WTC11 (cell line): ENCODE measurements around the gene UBE2L3. TPM values are rescaled to one million over a fixed set of nuclear protein-coding genes. Genes with fewer than 3 reads are reported as not detected.

Experiments used
- ATAC-seq: fragments of 200-7000 bp; cut with Tn5 transposase; 2 replicates; pipeline ENCODE4 v1.10.0; 2021; ENCODE audit warnings: mild to moderate bottlenecking, moderate library complexity
- CTCF ChIA-PET: fragments of 300-600 bp; sonication (Branson Sonifier 250); formaldehyde crosslinking; loops from one replicate; lab custom pipeline; 2021; ENCODE audit warnings: antibody characterized with exemption; lab: Charles Lee
- POLR2A ChIA-PET: fragments of 350-600 bp; sonication (Branson Sonifier 250); formaldehyde crosslinking; loops from one replicate; lab custom pipeline; 2021; ENCODE audit warnings: antibody characterized with exemption; lab: Charles Lee
- DNase-seq: peaks from one replicate; pipeline ENCODE4 v3.0.0; 2021; ENCODE audit warnings: low spot score
- H3K27ac Mint-ChIP-seq: 2 replicates; pipeline ENCODE4 v1.8.0; 2021; ENCODE audit warnings: mixed read lengths
- H3K27me3 Mint-ChIP-seq: 2 replicates; pipeline ENCODE4 v1.8.0; 2021; ENCODE audit warnings: low read depth, mild to moderate bottlenecking, moderate library complexity, mixed read lengths
- H3K36me3 Mint-ChIP-seq: 2 replicates; pipeline ENCODE4 v1.8.0; 2021; ENCODE audit warnings: mixed read lengths
- H3K4me1 Mint-ChIP-seq: 2 replicates; pipeline ENCODE4 v1.8.0; 2022; ENCODE audit warnings: mixed read lengths
- H3K4me3 Mint-ChIP-seq: 2 replicates; pipeline ENCODE4 v1.8.0; 2021; ENCODE audit warnings: mild to moderate bottlenecking, moderate library complexity, mixed read lengths
- H3K9me3 Mint-ChIP-seq: 2 replicates; pipeline ENCODE4 v1.8.0; 2021; ENCODE audit warnings: mixed read lengths
- CTCF ChIP-seq: fragments of 200-600 bp; IDR thresholded peaks from 2 replicates; pipeline ENCODE4 v1.8.0; 2022; ENCODE audit warnings: antibody characterized with exemption
- FOXP4 ChIP-seq: sonication (generic); formaldehyde crosslinking; IDR thresholded peaks from 2 replicates; pipeline ENCODE4 v1.8.0; 2022; ENCODE audit warnings: mild to moderate bottlenecking, missing genetic modification reagents
- JUN ChIP-seq: sonication (generic); formaldehyde crosslinking; IDR thresholded peaks from 2 replicates; pipeline ENCODE4 v1.8.0; 2023; ENCODE audit warnings: mild to moderate bottlenecking, missing genetic modification reagents
- NFE2L1 ChIP-seq: sonication (generic); formaldehyde crosslinking; IDR thresholded peaks from 2 replicates; pipeline ENCODE4 v1.8.1; 2023; ENCODE audit warnings: missing genetic modification reagents
- NR1H2 ChIP-seq: sonication (generic); formaldehyde crosslinking; IDR thresholded peaks from 2 replicates; pipeline ENCODE4 v1.9.0; 2021; ENCODE audit warnings: mild to moderate bottlenecking, moderate library complexity, missing genetic modification reagents
- OVOL2 ChIP-seq: fragments of 250-450 bp; sonication (Bioruptor Pico); IDR thresholded peaks from 2 replicates; pipeline ENCODE4 v1.9.0; 2021; ENCODE audit warnings: mild to moderate bottlenecking, borderline replicate concordance
- PRRX2 ChIP-seq: fragments of 250-450 bp; sonication (Bioruptor Pico); IDR thresholded peaks from 2 replicates; pipeline ENCODE4 v1.8.0; 2021; ENCODE audit warnings: mild to moderate bottlenecking
- RORB ChIP-seq: fragments of 250-450 bp; sonication (Bioruptor Pico); IDR thresholded peaks from 2 replicates; pipeline ENCODE4 v1.9.0; 2021; ENCODE audit warnings: mild to moderate bottlenecking
- SMAD3 ChIP-seq: sonication (generic); formaldehyde crosslinking; IDR thresholded peaks from 2 replicates; pipeline ENCODE4 v1.8.0; 2022; ENCODE audit warnings: missing genetic modification reagents, mild to moderate bottlenecking, borderline replicate concordance
- TEAD1 ChIP-seq: sonication (generic); formaldehyde crosslinking; IDR thresholded peaks from 2 replicates; pipeline ENCODE4 v1.8.0; 2022; ENCODE audit warnings: mild to moderate bottlenecking, missing genetic modification reagents
- TEAD4 ChIP-seq: sonication (generic); formaldehyde crosslinking; IDR thresholded peaks from 2 replicates; pipeline ENCODE4 v1.8.0; 2022; ENCODE audit warnings: mild to moderate bottlenecking, missing genetic modification reagents
- ZBTB21 ChIP-seq: sonication (generic); formaldehyde crosslinking; IDR thresholded peaks from 2 replicates; pipeline ENCODE4 v1.8.1; 2023; ENCODE audit warnings: mild to moderate bottlenecking, missing genetic modification reagents, borderline replicate concordance
- ZNF281 ChIP-seq: sonication (generic); formaldehyde crosslinking; IDR thresholded peaks from 2 replicates; pipeline ENCODE4 v1.8.0; 2023; ENCODE audit warnings: mild to moderate bottlenecking, missing genetic modification reagents
- ZNF416 ChIP-seq: fragments of 250-450 bp; sonication (Bioruptor Pico); IDR thresholded peaks from 2 replicates; pipeline ENCODE4 v1.9.0; 2021; ENCODE audit warnings: mild to moderate bottlenecking, inconsistent platforms
- total RNA-seq: library from RNA; stranded (reverse); gene quantifications from 3 replicates; pipeline ENCODE4 v1.2.3, GENCODE V29; 2021

UBE2L3 gene
- total RNA-seq, 1 experiment from 2014 or later: 79.1 TPM

- POLR2A ChIA-PET: interaction anchor here (0.8 to 1.1 kb wide), 2 partner anchors 19 to 21 kb away, joined by 3 read pairs; no protein-coding TSS in a partner anchor
- CTCF ChIA-PET: interaction anchor here (0.7 to 13.4 kb wide), 7 partner anchors 8 to 39 kb away, joined by 3 to 273 read pairs (median 4); partner anchors contain the start of genes CCDC116 and SDF2L1
- H3K9me3 Mint-ChIP-seq: no peaks in the 10 kb centered on the region
- H3K4me1 Mint-ChIP-seq: peaks cover 24% of the 10 kb centered on the region
- DNase-seq (peak; percentile 85), ATAC-seq (peak; percentile 53)
- H3K27me3 Mint-ChIP-seq: no peaks in the 10 kb centered on the region
- H3K36me3 Mint-ChIP-seq: peaks cover 18% of the 10 kb centered on the region
- peak overlapping the region; percentile 66; the same call in 1 of the 2 replicates for H3K27ac Mint-ChIP-seq
- TF ChIP-seq FOXP4 (CRISPR knock-in tag) (no peak), OVOL2 (CRISPR knock-in tag) (no peak), CTCF (peak; percentile 41; the same call in 1 of the 2 replicates), NR1H2 (no peak), ZBTB21 (CRISPR knock-in tag) (no peak), ZNF416 (CRISPR knock-in tag) (no peak)
- no peak overlapping the region for H3K4me3 Mint-ChIP-seq
Observed at GRCh38 chr22:21624120-21624879, 56.8 kb downstream of the UBE2L3 start.

GRCh38 chr22:21624880-21625791 lies 57.6 kb downstream of the UBE2L3 start:
- Mint-ChIP-seq H3K4me1 (peaks cover 24% of the 10 kb centered on the region), H3K27me3 (no peaks in the 10 kb centered on the region), H3K9me3 (no peaks in the 10 kb centered on the region)
- CTCF ChIA-PET: interaction anchor here (0.7 to 13.4 kb wide), 6 partner anchors 7 to 40 kb away, joined by 3 to 273 read pairs (median 4); partner anchors contain the start of genes CCDC116 and SDF2L1
- POLR2A ChIA-PET: no interaction called here
- TF ChIP-seq ZNF281 (CRISPR knock-in tag): no peak
- TF ChIP-seq JUN (CRISPR knock-in tag): no peak
- TF ChIP-seq PRRX2 (CRISPR knock-in tag): no peak
- TF ChIP-seq NFE2L1: no peak
- TF ChIP-seq RORB (CRISPR knock-in tag): no peak
- no peak for TF ChIP-seq SMAD3
- TF ChIP-seq TEAD4 (CRISPR knock-in tag): no peak
- no peak for TF ChIP-seq TEAD1 (CRISPR knock-in tag)
- TF ChIP-seq, all 79 proteins: peak for 0
- H3K4me3 Mint-ChIP-seq: no peak overlapping the region
- DNase-seq: no peak
- H3K36me3 Mint-ChIP-seq: peaks cover 18% of the 10 kb centered on the region
- peak overlapping the region; percentile 66; the same call in 1 of the 2 replicates for H3K27ac Mint-ChIP-seq
- no peak for ATAC-seq
